Measurements from ENCODE around the gene IFNL4.

GRCh38 chr19:39252458-39252857 is 3.8 kb upstream of the IFNL4 start:
- TF ChIP-seq ZNF384 (IDR thresholded peaks at IDR 0.05; ENCODE audit: borderline replicate concordance, low read depth, low read length): no peak
- no peak for TF ChIP-seq POLR2A (IDR thresholded peaks at IDR 0.05; ENCODE audit: low read depth, low read length)
- TF ChIP-seq ESRRA (IDR thresholded peaks at IDR 0.05; ENCODE audit: low read length): no peak
- no peak for TF ChIP-seq SPI1 (IDR thresholded peaks at IDR 0.05; ENCODE audit: borderline replicate concordance, insufficient read depth, low read depth, low read length)
